ENCODE results near the gene IRF3.

GRCh38 chr19:49651029-49651819 is 14.4 kb downstream of the IRF3 start:
- no peak for TF ChIP-seq CTCF (IDR thresholded peaks at IDR 0.05)
- no peak for TF ChIP-seq ZFX (IDR thresholded peaks at IDR 0.05; ENCODE audit: borderline replicate concordance)
